ENCODE results near the gene PLCL1. TPM values are rescaled to one million over a fixed set of nuclear protein-coding genes. Genes with fewer than 3 reads are reported as not detected.

The PLCL1 gene
- total RNA-seq, 1 experiment from 2014 or later, result 0.07 TPM

GRCh38 chr2:197908990-197909776 lies 104.8 kb downstream of the PLCL1 start:
- no TSS peak for BruUV-seq (replicated peaks)
- ChIA-PET POLR2A (no interaction called here), CTCF (no interaction called here), RAD21 (ENCODE audit: low non-redundant PET in 1 of 2, low total read pairs in 2 of 2, uncharacterized antibody in 2 of 2, unreplicated experiment in 2 of 2) (no interaction called here)
- ATAC-seq, result peak; percentile 49
- Histone ChIP-seq H3K27me3 (ENCODE audit: insufficient read depth, low read length) (peaks cover 34% of the 10 kb centered on the region; the same call in 1 of the 2 replicates), H3K9ac (ENCODE audit: low read length) (no peak overlapping the region), H3K4me3 (replicated peaks in 1 of 2; ENCODE audit: low read depth in 1 of 2, low read length in 2 of 2) (no peak overlapping the region), H3K9me2 (ENCODE audit: insufficient read depth) (no peaks in the 10 kb centered on the region), H2AFZ (ENCODE audit: low read depth, low read length, poor library complexity, severe bottlenecking) (no peak overlapping the region), H4K20me1 (ENCODE audit: insufficient read depth) (no peaks in the 10 kb centered on the region), H3K4me1 (ENCODE audit: control insufficient read depth in 1 of 2, insufficient read depth in 2 of 2, low read length in 2 of 2) (peaks cover 0 to 2% of the 10 kb centered on the region in 2 experiments; a peak in 2 of 4 replicates), H3K4me2 (ENCODE audit: low read length) (no peak overlapping the region), H3K79me2 (ENCODE audit: insufficient read depth, low read length) (no peaks in the 10 kb centered on the region), H3K36me3 (ENCODE audit: control insufficient read depth in 1 of 2, insufficient read depth in 2 of 2, low read length in 2 of 2) (no peaks in the 10 kb centered on the region), H3K27ac (ENCODE audit: low read depth, low read length) (no peak overlapping the region), H3K9me3 (ENCODE audit: control insufficient read depth in 1 of 2, insufficient read depth in 1 of 2, low read depth in 1 of 2, low read length in 2 of 2) (no peaks in the 10 kb centered on the region)
- no peak for TF ChIP-seq REST (IDR thresholded peaks at IDR 0.05; ENCODE audit: low read depth)
- TF ChIP-seq POLR2AphosphoS5 (IDR thresholded peaks at IDR 0.05; ENCODE audit: low read depth, low read length), result no peak
- TF ChIP-seq RAD21 (IDR thresholded peaks at IDR 0.05; ENCODE audit: low read depth), result no peak
- 0 out of 2 replicates have a peak, but pooled peaks have one; percentile 7 for TF ChIP-seq JUND (IDR thresholded peaks at IDR 0.05)
- TF ChIP-seq FOSL1 (IDR thresholded peaks at IDR 0.05; ENCODE audit: low read depth), result 0 out of 2 replicates have a peak, but pooled peaks have one; percentile 7
- peak; percentile 6 for DNase-seq (ENCODE audit: low read depth, low spot score)
- intact Hi-C loops (cut with micrococcal nuclease), result no loop called here

Measured in HCT116 (cell line).